Gastrocnemius medialis (tissue), 4 donors: Measurements from ENCODE around the gene FASTK. TPM values are rescaled to one million over a fixed set of nuclear protein-coding genes. Genes with fewer than 3 reads are reported as not detected.

Experiments used
- ATAC-seq, 2 donors: fragments of 150-250 bp; one replicate each; pipeline ENCODE4 v1.9.1; 2016
- DNase-seq, 2 donors: peaks; one replicate each; pipeline ENCODE4 v3.0.0-alpha.2; 2019
- H3K27ac ChIP-seq, 4 donors: fragments of 200-600 bp; sonication (generic); 1 replicate in 1 of 4; 2 replicates in 3 of 4; pipeline ENCODE4 v1.5.1; 2016 to 2018; ENCODE audit warnings: mild to moderate bottlenecking in 2 of 4, moderate library complexity in 1 of 4
- H3K27me3 ChIP-seq, 3 donors: fragments of 200-600 bp; sonication (generic) in 2 of 3; 1 replicate in 1 of 3; 2 replicates in 2 of 3; pipeline versions ENCODE4 v1.5.1 to v1.6.0; 2016 to 2019; ENCODE audit warnings: mild to moderate bottlenecking in 1 of 3, moderate library complexity in 1 of 3
- H3K36me3 ChIP-seq, 2 donors: fragments of 200-600 bp; sonication (generic) in 1 of 2; one replicate each; pipeline ENCODE4 v1.5.1; 2017 to 2018
- H3K4me1 ChIP-seq, 2 donors: fragments of 200-600 bp; sonication (generic) in 1 of 2; one replicate each; pipeline ENCODE4 v1.5.1; 2016 to 2017; ENCODE audit warnings: mild to moderate bottlenecking in 2 of 2
- H3K4me3 ChIP-seq, 4 donors: fragments of 200-600 bp; sonication (generic) in 3 of 4; 1 replicate in 1 of 4; 2 replicates in 3 of 4; pipeline ENCODE4 v1.5.1; 2016 to 2019; ENCODE audit warnings: mild to moderate bottlenecking in 2 of 4
- H3K9me3 ChIP-seq, 3 donors: fragments of 200-600 bp; sonication (generic) in 2 of 3; 1 replicate in 1 of 3; 2 replicates in 2 of 3; pipeline ENCODE4 v1.5.1; 2016 to 2019
- POLR2A ChIP-seq, 2 donors: fragments of 450-650 bp; IDR thresholded peaks; one replicate each; pipeline ENCODE4 v1.6.1; 2017; ENCODE audit warnings: antibody characterized with exemption in 2 of 2, mild to moderate bottlenecking in 2 of 2, moderate library complexity in 2 of 2
- in situ Hi-C, 4 donors: fragments of 200-750 bp; cut with MboI; loops; one replicate each; pipeline versions ENCODE4 v1.15.0 to v1.8.0; 2017; ENCODE audit warnings: low sequenced_read_pairs in 4 of 4
- intact Hi-C: fragments of 100-400 bp; cut with DNase I; formaldehyde crosslinking; loops from one replicate; pipeline ENCODE4 v1.15.1; 2023; ENCODE audit warnings: low total_unique reads
- total RNA-seq, 4 donors: library from RNA; depleted of rRNA; stranded (reverse); fragments of >200 nt; gene quantifications; one replicate each; pipeline versions ENCODE4 v1.1.0 to v1.2.3, GENCODE V29; 2016
- TF ChIP-seq, protein P1 (sequence below), 5 experiments: fragments of 450-650 bp in 3 of 5; fragments of 200-600 bp in 2 of 5; sonication (generic) in 2 of 5; IDR thresholded peaks in 4 of 5; conservative IDR thresholded peaks in 1 of 5; 1 replicate in 4 of 5; 2 replicates in 1 of 5; pipeline ENCODE4 v1.5.1; 2016 to 2019; ENCODE audit warnings: antibody characterized with exemption in 5 of 5, mild to moderate bottlenecking in 3 of 5, moderate library complexity in 3 of 5

The FASTK gene
- total RNA-seq, 4 donors from 2014 or later: 108 to 181 (median 141) TPM

GRCh38 chr7:151113344-151114150 lies 32.9 kb upstream of the FASTK start:
- Histone ChIP-seq H3K27ac (no peak overlapping the region), H3K9me3 (no peaks in the 10 kb centered on the region), H3K36me3 (peaks cover 0 to 11% of the 10 kb centered on the region in 2 donors), H3K4me1 (peaks cover 4 to 5% of the 10 kb centered on the region in 2 donors), H3K4me3 (no peak overlapping the region), H3K27me3 (no peaks in the 10 kb centered on the region)
- intact Hi-C loops (no loop called here), in situ Hi-C loops (no loop called here)
- no peak for ATAC-seq
- no peak for DNase-seq
- TF ChIP-seq, protein P1, sequence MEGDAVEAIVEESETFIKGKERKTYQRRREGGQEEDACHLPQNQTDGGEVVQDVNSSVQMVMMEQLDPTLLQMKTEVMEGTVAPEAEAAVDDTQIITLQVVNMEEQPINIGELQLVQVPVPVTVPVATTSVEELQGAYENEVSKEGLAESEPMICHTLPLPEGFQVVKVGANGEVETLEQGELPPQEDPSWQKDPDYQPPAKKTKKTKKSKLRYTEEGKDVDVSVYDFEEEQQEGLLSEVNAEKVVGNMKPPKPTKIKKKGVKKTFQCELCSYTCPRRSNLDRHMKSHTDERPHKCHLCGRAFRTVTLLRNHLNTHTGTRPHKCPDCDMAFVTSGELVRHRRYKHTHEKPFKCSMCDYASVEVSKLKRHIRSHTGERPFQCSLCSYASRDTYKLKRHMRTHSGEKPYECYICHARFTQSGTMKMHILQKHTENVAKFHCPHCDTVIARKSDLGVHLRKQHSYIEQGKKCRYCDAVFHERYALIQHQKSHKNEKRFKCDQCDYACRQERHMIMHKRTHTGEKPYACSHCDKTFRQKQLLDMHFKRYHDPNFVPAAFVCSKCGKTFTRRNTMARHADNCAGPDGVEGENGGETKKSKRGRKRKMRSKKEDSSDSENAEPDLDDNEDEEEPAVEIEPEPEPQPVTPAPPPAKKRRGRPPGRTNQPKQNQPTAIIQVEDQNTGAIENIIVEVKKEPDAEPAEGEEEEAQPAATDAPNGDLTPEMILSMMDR (IDR thresholded peaks at IDR 0.05 in 4 of 5, conservative IDR thresholded peaks at IDR 0.05 in 1 of 5): no peak
- TF ChIP-seq POLR2A (IDR thresholded peaks at IDR 0.05): no peak

DNA sequence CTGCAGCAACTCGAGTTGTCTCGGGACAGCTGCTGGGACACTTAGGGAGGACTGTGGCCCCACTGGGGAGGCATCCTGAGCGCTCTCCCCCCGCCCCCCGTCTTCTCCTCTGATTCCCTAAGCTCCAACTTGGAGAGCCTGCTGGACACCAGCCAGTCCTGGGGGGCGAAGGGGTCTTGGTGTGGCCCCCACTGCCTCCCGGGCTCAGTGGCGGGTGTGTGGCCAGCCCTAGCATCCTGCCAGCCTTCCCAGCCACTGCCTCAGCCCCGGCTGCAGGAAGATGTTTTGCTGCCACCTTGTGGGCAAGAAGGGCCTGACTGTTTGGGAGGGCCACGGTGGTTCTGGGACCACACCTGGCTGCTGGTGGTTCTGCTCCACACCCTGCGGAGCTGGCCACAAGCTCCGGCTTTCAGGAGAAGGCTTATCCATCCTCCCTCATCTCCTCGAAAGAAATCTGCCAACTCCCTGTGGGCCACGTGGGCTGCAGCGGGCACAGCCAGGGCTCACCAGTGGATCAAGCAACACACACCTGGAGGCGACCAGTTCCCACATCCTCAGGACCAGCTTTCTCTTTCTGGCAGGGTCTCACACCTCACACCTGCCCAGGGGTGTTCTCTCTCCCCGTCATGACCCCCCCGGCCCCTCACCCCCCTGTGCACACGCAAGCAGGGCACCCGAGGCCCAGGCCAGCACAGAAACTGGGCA lies 30.5 kb upstream of the FASTK start:
- DNase-seq (peak; percentile 54 to 66), ATAC-seq (peak; percentile 87 to 89)
- H3K27ac ChIP-seq: no peak overlapping the region
- intact Hi-C loops (loop anchor here (1.0 to 2.0 kb wide), 5 partner anchors 24 to 213 kb away; partner anchors contain the start of gene ABCB8), in situ Hi-C loops (no loop called here)
- no peaks in the 10 kb centered on the region for H3K9me3 ChIP-seq
- peaks cover 4 to 5% of the 10 kb centered on the region in 2 donors for H3K4me1 ChIP-seq
- H3K4me3 ChIP-seq: no peak overlapping the region
- H3K36me3 ChIP-seq: no peaks in the 10 kb centered on the region
- no peaks in the 10 kb centered on the region for H3K27me3 ChIP-seq
- TF ChIP-seq POLR2A (IDR thresholded peaks at IDR 0.05): no peak
- TF ChIP-seq, protein P1 (IDR thresholded peaks at IDR 0.05 in 4 of 5, conservative IDR thresholded peaks at IDR 0.05 in 1 of 5): peak; percentile 82 to 96 (median 89)

DNA sequence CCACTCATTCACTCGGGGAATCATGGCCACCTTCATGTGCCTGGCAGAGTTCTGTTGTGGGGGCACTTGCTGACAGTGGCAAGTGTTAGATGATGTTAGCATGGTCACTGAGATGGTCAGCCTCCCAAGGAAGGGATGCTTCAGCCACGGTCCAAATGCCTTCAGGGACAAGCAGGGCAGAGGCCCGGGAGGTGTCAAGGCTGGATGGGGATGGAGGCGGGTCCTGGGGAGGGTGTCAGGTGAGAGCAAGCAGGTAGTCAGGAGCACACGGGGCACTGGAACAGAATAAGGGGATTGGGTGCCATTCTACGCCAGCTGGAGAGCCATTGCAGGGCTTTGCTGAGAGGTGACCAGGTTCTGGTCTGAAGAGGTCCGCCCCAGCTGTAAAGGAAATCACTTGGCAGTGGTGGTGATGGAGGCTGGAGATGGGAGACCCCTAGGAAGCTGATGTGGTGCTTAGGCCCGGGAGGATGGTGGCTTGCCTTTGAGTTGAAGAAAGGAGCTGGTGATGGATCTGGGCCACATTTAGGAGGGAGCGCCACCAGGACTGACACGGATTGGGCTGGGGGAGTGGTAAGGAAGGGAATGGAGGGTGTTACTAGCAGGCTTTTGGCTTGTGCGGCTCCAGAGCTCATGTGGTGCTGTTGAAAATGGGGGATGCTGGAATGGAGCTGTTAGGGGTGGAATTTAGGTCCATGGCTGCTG lies 29.8 kb upstream of the FASTK start:
- no peaks in the 10 kb centered on the region for H3K9me3 ChIP-seq
- TF ChIP-seq, protein P1 (IDR thresholded peaks at IDR 0.05 in 4 of 5, conservative IDR thresholded peaks at IDR 0.05 in 1 of 5): no peak
- TF ChIP-seq POLR2A (IDR thresholded peaks at IDR 0.05): no peak
- in situ Hi-C loops: no loop called here
- H3K27me3 ChIP-seq: no peaks in the 10 kb centered on the region
- intact Hi-C loops: loop anchor here (2.0 kb wide), 2 partner anchors 50 to 148 kb away; no protein-coding TSS in a partner anchor
- H3K27ac ChIP-seq: no peak overlapping the region
- DNase-seq: no peak
- ATAC-seq: no peak
- H3K4me1 ChIP-seq: peaks cover 4 to 5% of the 10 kb centered on the region in 2 donors
- no peak overlapping the region for H3K4me3 ChIP-seq
- H3K36me3 ChIP-seq: no peaks in the 10 kb centered on the region

DNA sequence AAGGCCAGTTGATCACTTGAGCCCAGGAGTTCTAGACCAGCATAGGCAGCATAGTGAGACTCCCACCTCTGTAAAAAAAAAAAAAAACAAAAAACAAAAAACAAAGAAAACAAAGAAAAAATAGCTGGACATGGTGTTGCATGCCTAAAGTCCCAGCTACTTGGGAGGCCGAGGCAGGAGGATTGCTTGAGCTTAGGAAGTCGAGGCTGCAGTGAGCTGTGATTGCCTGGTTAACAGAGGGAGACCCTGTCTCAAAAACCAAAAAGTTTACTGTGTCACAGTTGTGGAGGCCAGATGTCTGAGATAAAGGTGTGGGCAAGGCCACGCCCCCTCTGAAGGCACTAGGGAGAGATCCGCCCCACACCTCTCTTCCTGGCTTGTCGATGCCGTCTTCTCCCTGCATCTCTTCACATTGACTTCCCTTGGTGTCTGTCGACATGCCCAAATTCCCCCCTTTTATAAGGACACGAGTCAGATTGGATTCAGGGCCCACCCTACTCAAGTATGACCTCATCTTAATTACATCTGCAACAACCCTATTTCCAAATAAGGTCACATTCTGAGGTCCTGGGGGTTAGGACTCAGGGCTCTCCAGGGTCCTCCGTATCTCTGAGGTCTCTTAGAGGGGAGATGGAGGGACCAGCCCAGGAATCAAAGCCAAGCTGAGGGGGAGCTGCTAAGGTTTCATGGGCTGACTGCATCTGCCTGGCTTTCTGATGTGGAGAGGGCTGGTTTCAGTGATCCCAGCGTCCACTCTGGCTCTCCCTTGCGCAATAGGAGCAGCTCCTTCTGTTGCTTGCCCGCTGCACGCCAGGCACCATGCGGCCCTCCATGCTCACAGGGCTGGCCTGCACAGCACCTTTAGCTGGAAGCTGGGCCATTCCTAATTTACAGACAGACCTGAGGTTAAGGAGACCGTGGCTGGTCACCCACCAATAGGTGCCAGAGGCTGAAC lies 28.8 kb upstream of the FASTK start:
- intact Hi-C loops (loop anchor here (2.0 kb wide), 2 partner anchors 49 to 147 kb away; no protein-coding TSS in a partner anchor), in situ Hi-C loops (loop anchor here in 3 of 4 donors (10.0 kb wide), 3 partner anchors 65 to 85 kb away; partner anchors contain the start of genes ABCB8 (in 1 of the 3), ASIC3 (in 1 of the 3) and ATG9B (in 1 of the 3))
- Histone ChIP-seq H3K27me3 (no peaks in the 10 kb centered on the region), H3K4me3 (no peak overlapping the region), H3K36me3 (no peaks in the 10 kb centered on the region), H3K9me3 (no peaks in the 10 kb centered on the region), H3K4me1 (peaks cover 2 to 5% of the 10 kb centered on the region in 2 donors), H3K27ac (no peak overlapping the region)
- TF ChIP-seq POLR2A (IDR thresholded peaks at IDR 0.05): no peak
- TF ChIP-seq, protein P1 (IDR thresholded peaks at IDR 0.05 in 4 of 5, conservative IDR thresholded peaks at IDR 0.05 in 1 of 5): no peak
- ATAC-seq (no peak), DNase-seq (no peak)
